Epithelial cell of esophagus (primary cell): ENCODE data around the gene KIF21A.

Experiments
- DNase-seq: peaks from one replicate; pipeline ENCODE4 v3.0.0; 2010; ENCODE audit warnings: low read depth
- H3K4me3 ChIP-seq: 2 replicates; pipeline ENCODE4 v1.5.1; 2011; ENCODE audit warnings: mild to moderate bottlenecking, low read length, control low read depth
- TF ChIP-seq, protein P1 (sequence below): IDR thresholded peaks from 2 replicates; pipeline ENCODE4 v1.5.1; 2011; ENCODE audit warnings: low read depth, mild to moderate bottlenecking, low read length, control low read depth, inconsistent platforms; ENCODE audit not compliant: insufficient read depth; ENCODE audit errors: missing control alignments

KIF21A gene

DNA sequence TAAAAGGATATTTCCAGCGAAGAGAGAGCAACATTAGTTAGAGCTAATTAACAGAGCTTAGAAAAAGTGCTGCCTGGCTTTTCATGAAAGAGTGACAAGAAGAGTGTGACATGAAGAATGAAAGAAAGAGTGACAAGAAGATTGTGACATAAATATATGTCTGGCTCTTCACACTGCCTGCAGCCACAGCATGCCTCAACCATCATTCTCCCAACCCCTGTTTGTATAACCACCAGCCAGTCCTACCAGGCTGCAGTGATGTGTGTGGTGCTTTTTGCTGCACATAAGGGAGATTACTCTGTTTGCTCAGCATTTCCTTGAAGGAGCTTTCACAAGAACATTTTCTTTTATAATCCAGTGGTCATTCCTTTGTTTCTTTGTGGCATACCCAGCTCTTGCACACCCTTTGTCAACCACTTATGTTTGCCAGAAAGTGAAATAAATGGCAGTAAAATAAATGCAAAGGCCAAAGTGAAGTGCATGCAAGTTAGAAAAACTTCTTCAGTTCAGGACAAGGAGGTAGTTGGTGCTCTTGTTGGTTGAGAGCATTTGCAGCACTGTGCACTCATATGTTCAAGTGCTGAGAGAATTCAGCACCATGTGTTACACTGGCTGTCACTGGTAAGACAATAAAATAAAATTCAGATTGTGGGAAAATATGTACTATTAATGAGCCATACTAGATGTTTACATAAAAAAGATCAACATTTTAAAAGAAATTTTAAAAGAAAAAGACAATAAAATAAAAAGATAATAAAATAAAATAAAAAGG lies 50.6 kb downstream of the KIF21A start:
- H3K4me3 ChIP-seq, result no peak overlapping the region
- peak; percentile 17 for DNase-seq
- TF ChIP-seq, protein P1, sequence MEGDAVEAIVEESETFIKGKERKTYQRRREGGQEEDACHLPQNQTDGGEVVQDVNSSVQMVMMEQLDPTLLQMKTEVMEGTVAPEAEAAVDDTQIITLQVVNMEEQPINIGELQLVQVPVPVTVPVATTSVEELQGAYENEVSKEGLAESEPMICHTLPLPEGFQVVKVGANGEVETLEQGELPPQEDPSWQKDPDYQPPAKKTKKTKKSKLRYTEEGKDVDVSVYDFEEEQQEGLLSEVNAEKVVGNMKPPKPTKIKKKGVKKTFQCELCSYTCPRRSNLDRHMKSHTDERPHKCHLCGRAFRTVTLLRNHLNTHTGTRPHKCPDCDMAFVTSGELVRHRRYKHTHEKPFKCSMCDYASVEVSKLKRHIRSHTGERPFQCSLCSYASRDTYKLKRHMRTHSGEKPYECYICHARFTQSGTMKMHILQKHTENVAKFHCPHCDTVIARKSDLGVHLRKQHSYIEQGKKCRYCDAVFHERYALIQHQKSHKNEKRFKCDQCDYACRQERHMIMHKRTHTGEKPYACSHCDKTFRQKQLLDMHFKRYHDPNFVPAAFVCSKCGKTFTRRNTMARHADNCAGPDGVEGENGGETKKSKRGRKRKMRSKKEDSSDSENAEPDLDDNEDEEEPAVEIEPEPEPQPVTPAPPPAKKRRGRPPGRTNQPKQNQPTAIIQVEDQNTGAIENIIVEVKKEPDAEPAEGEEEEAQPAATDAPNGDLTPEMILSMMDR, result no peak

DNA sequence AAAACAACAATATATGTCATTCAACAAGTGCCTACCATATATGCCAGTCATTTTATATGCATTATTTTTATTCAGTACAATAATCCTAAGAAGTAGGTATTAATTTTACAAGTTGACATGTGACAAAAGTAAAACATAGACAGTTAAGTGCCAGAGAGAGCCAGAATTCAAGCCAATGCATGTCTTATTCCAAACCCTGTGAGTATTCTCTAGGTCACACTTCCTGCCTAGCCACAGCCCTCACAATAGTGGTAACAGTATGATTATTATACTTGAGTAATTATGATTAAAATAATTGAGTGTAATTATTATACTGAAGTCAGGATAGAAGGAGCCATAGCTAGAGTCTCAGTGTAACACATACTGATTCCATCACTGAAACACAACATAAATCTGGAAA lies 52.2 kb downstream of the KIF21A start:
- no peak overlapping the region for H3K4me3 ChIP-seq
- DNase-seq, result peak; percentile 46
- TF ChIP-seq, protein P1, result no peak

DNA sequence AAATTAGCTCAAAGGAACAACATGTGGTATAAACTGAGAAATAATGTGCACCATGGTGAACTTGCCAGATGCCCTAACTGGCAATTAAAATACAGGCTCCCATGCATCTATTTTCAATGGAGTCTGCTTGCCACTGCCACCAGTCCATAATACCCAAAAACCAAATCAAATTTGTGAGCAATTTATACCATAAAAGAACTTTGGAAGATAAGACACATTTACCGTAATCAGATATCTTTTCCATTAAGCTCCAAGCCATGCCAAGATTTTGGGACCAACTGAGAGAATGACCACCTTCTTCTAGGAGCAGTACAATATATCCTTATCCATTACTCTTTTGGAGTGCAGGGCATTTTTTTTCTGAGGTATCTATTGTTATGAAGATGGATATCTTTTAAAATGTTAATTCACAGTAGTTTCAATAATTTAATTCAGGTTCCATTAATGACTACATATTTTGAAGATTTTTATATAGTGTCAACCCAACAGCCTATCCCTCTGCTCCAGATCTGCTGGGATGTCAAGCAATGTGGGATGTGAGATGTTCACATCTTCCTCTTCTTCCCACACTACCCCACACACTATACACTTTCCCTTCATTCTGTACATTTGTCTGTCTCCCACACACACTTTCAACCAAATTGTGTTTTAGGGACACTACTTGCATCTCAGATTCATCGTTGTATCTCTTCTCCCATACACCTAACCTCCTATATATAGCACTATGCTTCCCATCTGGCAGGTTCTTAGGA lies 53.3 kb downstream of the KIF21A start:
- DNase-seq, result no peak
- H3K4me3 ChIP-seq, result no peak overlapping the region
- TF ChIP-seq, protein P1, result no peak

DNA sequence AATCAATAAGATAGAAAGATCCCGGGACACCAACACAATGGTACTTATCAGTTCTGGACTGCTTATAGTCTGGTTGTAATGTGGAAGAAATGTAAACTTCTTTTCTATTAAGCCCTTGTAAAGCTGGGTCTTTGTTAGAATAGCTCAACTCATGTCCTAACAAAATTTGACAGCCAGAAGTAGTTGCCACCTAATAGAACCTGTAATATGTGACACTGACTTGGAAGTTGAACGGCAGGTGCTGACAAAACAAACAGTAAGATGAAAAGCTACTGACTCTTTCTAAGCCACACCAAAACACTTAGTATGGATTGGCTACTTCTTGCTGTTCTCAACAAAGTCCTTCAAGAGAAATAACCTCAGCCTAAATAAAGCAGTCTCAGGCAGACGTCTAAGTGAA lies 56.6 kb downstream of the KIF21A start:
- no peak overlapping the region for H3K4me3 ChIP-seq
- no peak for DNase-seq
- TF ChIP-seq, protein P1, result no peak

DNA sequence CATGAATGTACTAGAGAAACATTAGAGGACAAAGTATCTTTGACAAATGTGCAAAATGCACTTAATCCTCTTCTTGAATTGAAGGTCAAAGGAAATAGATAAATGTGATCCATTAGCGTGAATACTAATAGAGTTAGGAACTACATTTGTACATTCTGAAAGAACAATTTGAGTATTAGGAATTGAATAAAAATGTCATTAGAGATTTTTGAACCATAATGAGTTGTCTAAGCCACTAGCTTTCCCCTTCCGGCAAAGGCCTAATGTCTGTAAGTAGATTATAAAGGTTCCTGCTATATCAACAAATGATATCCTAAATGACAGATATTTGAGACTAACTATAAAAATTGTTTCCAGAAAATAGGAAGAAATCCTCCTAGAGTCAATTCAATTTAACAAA lies 59.8 kb downstream of the KIF21A start:
- H3K4me3 ChIP-seq, result no peak overlapping the region
- DNase-seq, result no peak
- TF ChIP-seq, protein P1, result no peak

DNA sequence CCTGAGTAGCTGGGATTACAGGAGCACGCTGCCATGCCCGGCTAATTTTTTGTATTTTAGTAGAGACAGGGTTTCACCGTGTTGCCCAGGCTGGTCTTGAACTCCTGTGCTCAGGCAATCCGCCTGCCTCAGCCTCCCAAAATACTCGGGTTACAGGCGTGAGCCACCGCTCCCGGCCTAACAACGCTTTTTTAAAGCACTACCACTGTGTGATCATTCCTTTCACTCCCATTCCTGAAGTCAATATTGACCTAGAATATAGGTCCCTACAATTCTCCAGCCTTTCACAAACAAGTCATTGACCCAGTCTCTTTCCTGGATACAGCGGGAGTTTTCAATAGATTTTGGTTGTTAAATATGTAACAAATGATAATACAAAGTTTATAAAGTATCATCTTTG lies 62.8 kb downstream of the KIF21A start:
- H3K4me3 ChIP-seq, result no peak overlapping the region
- TF ChIP-seq, protein P1, result no peak
- no peak for DNase-seq
